HCT116 (cell line): Measurements from ENCODE around the gene ZNF780A. TPM values are rescaled to one million over a fixed set of nuclear protein-coding genes. Genes with fewer than 3 reads are reported as not detected.

Source experiments
- ATAC-seq: fragments of 200-7000 bp; cut with Tn5 transposase; 2 replicates; pipeline ENCODE4 v1.9.1; 2020; ENCODE audit warnings: mild to moderate bottlenecking, moderate library complexity
- BruUV-seq: library from RNA; stranded (reverse); fragments of 400-500 nt; replicated peaks from 2 replicates; lab custom pipeline; 2021; lab: Mats Ljungman, UMichigan
- CTCF ChIA-PET: fragments of 300-600 bp; sonication (Branson Sonifier 250); formaldehyde crosslinking; loops from one replicate; lab custom pipeline; 2021; ENCODE audit warnings: antibody characterized with exemption; lab: Charles Lee
- POLR2A ChIA-PET: fragments of 300-600, 350-600 bp; sonication (Branson Sonifier 250); formaldehyde crosslinking; loops from one replicate; lab custom pipeline; 2021; ENCODE audit warnings: antibody characterized with exemption; lab: Charles Lee
- RAD21 ChIA-PET, 2 experiments: fragments of 300-600 bp; sonication (Branson Sonifier 250); formaldehyde crosslinking; loops; one replicate each; lab custom pipeline; 2023; ENCODE audit warnings: low total read pairs in 2 of 2; ENCODE audit not compliant: uncharacterized antibody in 2 of 2, unreplicated experiment in 2 of 2, low non-redundant PET in 1 of 2; lab: Charles Lee
- DNase-seq: peaks from one replicate; pipeline ENCODE4 v3.0.0-alpha.2; 2010; ENCODE audit warnings: low read depth, low spot score
- H2AFZ ChIP-seq: fragments of 200-600 bp; shearing (Covaris generic), sonication (generic); 2 replicates; pipeline ENCODE4 v1.6.1; 2017; ENCODE audit warnings: low read depth, mixed run types, mixed read lengths, antibody characterized with exemption, low read length; ENCODE audit not compliant: poor library complexity, severe bottlenecking
- H3K27ac ChIP-seq: 2 replicates; pipeline ENCODE4 v1.5.1; 2012; ENCODE audit warnings: low read depth, low read length
- H3K27me3 ChIP-seq: fragments of 200-600 bp; sonication (generic); 2 replicates; pipeline ENCODE4 v1.6.1; 2016; ENCODE audit warnings: mixed run types, low read length, mixed read lengths; ENCODE audit not compliant: insufficient read depth
- H3K36me3 ChIP-seq, 2 experiments: fragments of 200-500 bp in 1 of 2; fragments of 200-600 bp in 1 of 2; sonication (Bioruptor generic) in 1 of 2; sonication (generic) in 1 of 2; 2 replicates each; pipeline versions ENCODE4 v1.5.1 to v1.6.1; 2014 to 2016; ENCODE audit warnings: low read length in 2 of 2, inconsistent platforms in 1 of 2, mixed read lengths in 1 of 2, mixed run types in 1 of 2; ENCODE audit not compliant: insufficient read depth in 2 of 2, control insufficient read depth in 1 of 2
- H3K4me1 ChIP-seq, 2 experiments: fragments of 200-600 bp in 1 of 2; sonication (generic) in 1 of 2; 2 replicates each; pipeline versions ENCODE4 v1.5.1 to v1.6.1; 2012 to 2017; ENCODE audit warnings: low read length in 2 of 2, inconsistent platforms in 1 of 2, mild to moderate bottlenecking in 1 of 2, mixed read lengths in 1 of 2, mixed run types in 1 of 2, moderate library complexity in 1 of 2; ENCODE audit not compliant: insufficient read depth in 2 of 2, control insufficient read depth in 1 of 2
- H3K4me2 ChIP-seq: fragments of 200-600 bp; sonication (generic); 2 replicates; pipeline ENCODE4 v1.6.1; 2017; ENCODE audit warnings: mixed run types, low read length, mixed read lengths
- H3K4me3 ChIP-seq, 2 experiments: fragments of 200-600 bp in 1 of 2; sonication (generic) in 1 of 2; replicated peaks in 1 of 2; 2 replicates each; pipeline ENCODE4 v1.5.1; 2011 to 2016; ENCODE audit warnings: low read length in 2 of 2, control low read depth in 1 of 2, low read depth in 1 of 2, mild to moderate bottlenecking in 1 of 2, mixed read lengths in 1 of 2, mixed run types in 1 of 2
- H3K79me2 ChIP-seq: fragments of 200-600 bp; sonication (generic); 2 replicates; pipeline ENCODE4 v1.6.1; 2017; ENCODE audit warnings: mild to moderate bottlenecking, mixed run types, low read length, moderate library complexity, mixed read lengths; ENCODE audit not compliant: insufficient read depth
- H3K9ac ChIP-seq: fragments of 200-600 bp; sonication (generic); 2 replicates; pipeline ENCODE4 v1.6.1; 2016; ENCODE audit warnings: low read length, mixed read lengths
- H3K9me2 ChIP-seq: fragments of 200-600 bp; sonication (generic), shearing (Covaris generic); 2 replicates; pipeline ENCODE4 v1.6.1; 2017; ENCODE audit warnings: mixed run types, mild to moderate bottlenecking, moderate library complexity; ENCODE audit not compliant: insufficient read depth
- H3K9me3 ChIP-seq, 2 experiments: fragments of 200-500 bp in 1 of 2; fragments of 200-600 bp in 1 of 2; sonication (Bioruptor generic) in 1 of 2; sonication (generic) in 1 of 2; 2 replicates each; pipeline ENCODE4 v1.6.1; 2014 to 2017; ENCODE audit warnings: low read length in 2 of 2, mixed read lengths in 2 of 2, inconsistent platforms in 1 of 2, low read depth in 1 of 2, mild to moderate bottlenecking in 1 of 2, mixed run types in 1 of 2, moderate library complexity in 1 of 2; ENCODE audit not compliant: control insufficient read depth in 1 of 2, insufficient read depth in 1 of 2
- H4K20me1 ChIP-seq: fragments of 200-600 bp; sonication (generic), shearing (Covaris generic); 2 replicates; pipeline ENCODE4 v1.6.1; 2017; ENCODE audit warnings: mixed run types, mild to moderate bottlenecking, moderate library complexity; ENCODE audit not compliant: insufficient read depth
- CBX3 ChIP-seq: IDR thresholded peaks from 2 replicates; pipeline ENCODE4 v1.6.1; 2012; ENCODE audit warnings: low read depth
- CEBPB ChIP-seq: IDR thresholded peaks from 2 replicates; pipeline ENCODE4 v1.6.1; 2012; ENCODE audit warnings: low read depth
- CTCF ChIP-seq, 3 experiments: fragments of 200-600 bp in 1 of 3; sonication (generic) in 1 of 3; IDR thresholded peaks in 2 of 3; conservative IDR thresholded peaks in 1 of 3; 2 replicates each; pipeline ENCODE4 v1.5.1; 2012 to 2017; ENCODE audit warnings: low read depth in 2 of 3, low read length in 2 of 3, antibody characterized with exemption in 1 of 3, borderline replicate concordance in 1 of 3, control low read depth in 1 of 3, mild to moderate bottlenecking in 1 of 3, mixed read lengths in 1 of 3, mixed run types in 1 of 3, moderate library complexity in 1 of 3; ENCODE audit not compliant: insufficient read depth in 1 of 3
- ELF1 ChIP-seq: IDR thresholded peaks from 2 replicates; pipeline ENCODE4 v1.6.1; 2012; ENCODE audit warnings: low read depth, borderline replicate concordance
- EZH2phosphoT487 ChIP-seq: fragments of 200-600 bp; IDR thresholded peaks from 2 replicates; pipeline ENCODE4 v1.6.1; 2018; ENCODE audit warnings: antibody characterized with exemption, borderline replicate concordance
- FOSL1 ChIP-seq: IDR thresholded peaks from 2 replicates; pipeline ENCODE4 v1.6.1; 2012; ENCODE audit warnings: low read depth
- JUND ChIP-seq: IDR thresholded peaks from 2 replicates; pipeline ENCODE4 v1.6.1; 2012
- RAD21 ChIP-seq: IDR thresholded peaks from 2 replicates; pipeline ENCODE4 v1.6.1; 2012; ENCODE audit warnings: low read depth, mild to moderate bottlenecking
- REST ChIP-seq: IDR thresholded peaks from 2 replicates; pipeline ENCODE4 v1.6.1; 2012; ENCODE audit warnings: low read depth
- TCF7L2 ChIP-seq: IDR thresholded peaks from 2 replicates; pipeline ENCODE4 v1.7.0; 2011; ENCODE audit warnings: borderline replicate concordance, inconsistent platforms; ENCODE audit not compliant: insufficient read depth, insufficient read length; ENCODE audit errors: extremely low read depth
- ZBTB33 ChIP-seq: IDR thresholded peaks from 2 replicates; pipeline ENCODE4 v1.6.1; 2011; ENCODE audit warnings: mild to moderate bottlenecking, low read length, moderate library complexity; ENCODE audit not compliant: insufficient replicate concordance; ENCODE audit errors: extremely low read depth
- ZFX ChIP-seq: fragments of 450-650 bp; IDR thresholded peaks from 2 replicates; pipeline ENCODE4 v1.6.1; 2017
- ZNF274 ChIP-seq: fragments of 200-500 bp; sonication (Bioruptor generic); IDR thresholded peaks from 2 replicates; pipeline ENCODE4 v1.6.1; 2014; ENCODE audit warnings: mild to moderate bottlenecking, low read depth, low read length, inconsistent platforms
- intact Hi-C: fragments of 100-400 bp; cut with micrococcal nuclease; formaldehyde crosslinking; loops from 2 replicates; pipeline ENCODE4 v1.10.0; 2022
- total RNA-seq: library from RNA; stranded (reverse); gene quantifications from one replicate; pipeline ENCODE4 v1.2.1, GENCODE V29; 2021; ENCODE audit not compliant: unreplicated experiment

The ZNF780A gene
- total RNA-seq, 1 experiment from 2014 or later = 18.9 TPM

- Histone ChIP-seq H3K36me3 (no peaks in the 10 kb centered on the region), H3K9me2 (no peaks in the 10 kb centered on the region), H3K27ac (no peak overlapping the region), H3K9ac (no peak overlapping the region), H3K4me1 (peaks cover 2 to 17% of the 10 kb centered on the region in 2 experiments; a peak in 1 of 4 replicates), H3K9me3 (peaks cover 5 to 12% of the 10 kb centered on the region in 2 experiments; a peak in 3 of 4 replicates), H2AFZ (no peak overlapping the region), H3K4me2 (peak overlapping the region; percentile 90; the same call in 1 of the 2 replicates), H3K4me3 (no peak overlapping the region), H4K20me1 (no peaks in the 10 kb centered on the region), H3K27me3 (no peaks in the 10 kb centered on the region), H3K79me2 (peaks cover 8% of the 10 kb centered on the region)
- ChIA-PET POLR2A (no interaction called here), RAD21 (no interaction called here), CTCF (no interaction called here)
- TF ChIP-seq EZH2phosphoT487 = no peak
- ATAC-seq (no peak), DNase-seq (no peak)
- BruUV-seq = no TSS peak
- intact Hi-C loops = no loop called here
These were observed 36.1 kb downstream of the ZNF780A start for GRCh38 chr19:40054632-40055031.

- CTCF ChIA-PET = no interaction called here
- H2AFZ ChIP-seq = no peak overlapping the region
- peaks cover 8% of the 10 kb centered on the region for H3K79me2 ChIP-seq
- RAD21 ChIA-PET = no interaction called here
- DNase-seq (no peak), ATAC-seq (no peak)
- no peak overlapping the region for H3K27ac ChIP-seq
- no peaks in the 10 kb centered on the region for H3K27me3 ChIP-seq
- intact Hi-C loops = no loop called here
- H3K36me3 ChIP-seq = peaks cover 0 to 2% of the 10 kb centered on the region in 2 experiments; a peak in 1 of 4 replicates
- H3K9ac ChIP-seq = no peak overlapping the region
- no peak overlapping the region for H3K4me3 ChIP-seq
- BruUV-seq = no TSS peak
- H3K9me2 ChIP-seq = no peaks in the 10 kb centered on the region
- peaks cover 2 to 17% of the 10 kb centered on the region in 2 experiments; a peak in 1 of 4 replicates for H3K4me1 ChIP-seq
- POLR2A ChIA-PET = no interaction called here
- no peak overlapping the region for H3K4me2 ChIP-seq
- no peaks in the 10 kb centered on the region for H4K20me1 ChIP-seq
- peaks cover 0 to 11% of the 10 kb centered on the region in 2 experiments; a peak in 3 of 4 replicates for H3K9me3 ChIP-seq
- TF ChIP-seq REST = no peak
- no peak for TF ChIP-seq ZBTB33
- no peak for TF ChIP-seq CTCF (IDR thresholded peaks at IDR 0.05 in 2 of 3, conservative IDR thresholded peaks at IDR 0.05 in 1 of 3; ENCODE audit: borderline replicate concordance in 1 of 3, insufficient read depth in 1 of 3, low read depth in 2 of 3, low read length in 2 of 3)
- no peak for TF ChIP-seq ELF1
- TF ChIP-seq ZNF274 = no peak
- TF ChIP-seq RAD21 = no peak
- no peak for TF ChIP-seq EZH2phosphoT487
- TF ChIP-seq ZFX = no peak
- TF ChIP-seq JUND = no peak
- TF ChIP-seq CEBPB = no peak
- TF ChIP-seq CBX3 = no peak
- no peak for TF ChIP-seq FOSL1
- TF ChIP-seq TCF7L2 = no peak
These were observed 37.3 kb downstream of the ZNF780A start for GRCh38 chr19:40053491-40053890.
